MCF 10A (cell line): ENCODE measurements around the gene JRKL. TPM values are rescaled to one million over a fixed set of nuclear protein-coding genes. Genes with fewer than 3 reads are reported as not detected.

ENCODE experiments used
- BruUV-seq: library from RNA; stranded (reverse); fragments of 400-500 nt; replicated peaks from 2 replicates; lab custom pipeline; 2021; lab: Mats Ljungman, UMichigan
- CTCF ChIA-PET: fragments of 300-600 bp; sonication (Branson Sonifier 250); formaldehyde crosslinking; extraction: SDS; loops from one replicate; lab custom pipeline; 2021; ENCODE audit warnings: antibody characterized with exemption, inconsistent platforms; lab: Yijun Ruan, JAX
- POLR2A ChIA-PET: fragments of 300-600, 350-650 bp; sonication (Branson Sonifier 250); formaldehyde crosslinking; extraction: SDS; loops from one replicate; lab custom pipeline; 2020; ENCODE audit warnings: antibody characterized with exemption, inconsistent platforms; lab: Yijun Ruan, JAX
- DNase-seq: peaks from one replicate; pipeline ENCODE4 v3.0.0-alpha.2; 2018; ENCODE audit not compliant: unreplicated experiment
- H3K27ac Mint-ChIP-seq: one replicate; pipeline ENCODE4 v1.8.0; 2022; ENCODE audit warnings: mild to moderate bottlenecking, low read depth, mixed read lengths; ENCODE audit not compliant: unreplicated experiment
- H3K27me3 Mint-ChIP-seq: one replicate; pipeline ENCODE4 v1.8.0; 2022; ENCODE audit warnings: mixed read lengths; ENCODE audit not compliant: insufficient read depth, unreplicated experiment
- H3K36me3 Mint-ChIP-seq: one replicate; pipeline ENCODE4 v1.8.0; 2022; ENCODE audit warnings: mild to moderate bottlenecking, moderate library complexity, mixed read lengths; ENCODE audit not compliant: insufficient read depth, unreplicated experiment
- H3K4me1 Mint-ChIP-seq: one replicate; pipeline ENCODE4 v1.8.0; 2022; ENCODE audit warnings: mixed read lengths; ENCODE audit not compliant: insufficient read depth, unreplicated experiment
- H3K4me3 Mint-ChIP-seq: one replicate; pipeline ENCODE4 v1.8.0; 2022; ENCODE audit warnings: mild to moderate bottlenecking, moderate library complexity, mixed read lengths; ENCODE audit not compliant: unreplicated experiment
- H3K9me3 Mint-ChIP-seq: one replicate; pipeline ENCODE4 v1.8.0; 2022; ENCODE audit warnings: mixed read lengths; ENCODE audit not compliant: unreplicated experiment
- CTCF ChIP-seq: fragments of 200-600 bp; IDR thresholded peaks from one replicate; pipeline ENCODE4 v1.8.0; 2022; ENCODE audit warnings: antibody characterized with exemption, mild to moderate bottlenecking; ENCODE audit not compliant: unreplicated experiment
- intact Hi-C: fragments of 100-400 bp; cut with micrococcal nuclease; formaldehyde crosslinking; loops from 2 replicates; pipeline ENCODE4 v1.14.1; 2022
- total RNA-seq: library from RNA; stranded (reverse); gene quantifications from 2 replicates; pipeline ENCODE4 v1.2.3, GENCODE V29; 2022

JRKL gene
- total RNA-seq, 1 experiment from 2014 or later, result 11.5 TPM

GRCh38 chr11:96366024-96366423, 23.8 kb upstream of the JRKL start:
- no peak for TF ChIP-seq CTCF
- Mint-ChIP-seq H3K9me3 (no peaks in the 10 kb centered on the region), H3K36me3 (peaks cover 23% of the 10 kb centered on the region), H3K27ac (no peak overlapping the region), H3K27me3 (no peaks in the 10 kb centered on the region), H3K4me3 (no peak overlapping the region), H3K4me1 (no peaks in the 10 kb centered on the region)
- ChIA-PET POLR2A (interaction anchor here (1.6 kb wide), 1 partner anchor 23 kb away, joined by 5 read pairs; the partner anchor contains the start of gene CCDC82), CTCF (interaction anchor here (0.7 to 1.8 kb wide), 2 partner anchors 21 to 23 kb away, joined by 3 to 7 read pairs; no protein-coding TSS in a partner anchor)
- no TSS peak for BruUV-seq
- DNase-seq, result no peak
- intact Hi-C loops, result no loop called here

DNA sequence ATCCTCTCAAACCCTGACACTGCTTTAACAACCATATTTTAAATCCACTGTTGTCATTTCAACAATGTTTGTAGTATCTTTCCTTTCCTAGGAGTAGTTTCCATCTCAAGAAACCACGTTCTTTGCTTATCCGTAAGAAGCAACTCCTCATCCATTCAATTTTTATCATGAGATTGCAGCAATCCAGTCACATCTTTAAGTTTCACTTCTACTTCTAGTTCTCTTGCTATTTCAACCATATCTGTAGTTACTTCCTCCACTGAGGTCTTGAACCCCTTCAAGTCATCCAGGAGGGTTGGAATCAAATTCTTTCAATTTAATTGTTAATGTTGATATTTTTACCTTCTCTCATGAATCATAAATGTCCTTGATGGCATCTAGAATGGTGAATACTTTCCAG, 22.5 kb upstream of the JRKL start:
- no peak overlapping the region for H3K4me3 Mint-ChIP-seq
- H3K36me3 Mint-ChIP-seq, result peaks cover 27% of the 10 kb centered on the region
- TF ChIP-seq CTCF, result no peak
- ChIA-PET CTCF (interaction anchor here (0.7 kb wide), 1 partner anchor 15 kb away, joined by 5 read pairs; no protein-coding TSS in a partner anchor), POLR2A (no interaction called here)
- no peaks in the 10 kb centered on the region for H3K27me3 Mint-ChIP-seq
- H3K4me1 Mint-ChIP-seq, result no peaks in the 10 kb centered on the region
- intact Hi-C loops, result no loop called here
- H3K27ac Mint-ChIP-seq, result no peak overlapping the region
- no peaks in the 10 kb centered on the region for H3K9me3 Mint-ChIP-seq
- BruUV-seq, result no TSS peak
- DNase-seq, result no peak

DNA sequence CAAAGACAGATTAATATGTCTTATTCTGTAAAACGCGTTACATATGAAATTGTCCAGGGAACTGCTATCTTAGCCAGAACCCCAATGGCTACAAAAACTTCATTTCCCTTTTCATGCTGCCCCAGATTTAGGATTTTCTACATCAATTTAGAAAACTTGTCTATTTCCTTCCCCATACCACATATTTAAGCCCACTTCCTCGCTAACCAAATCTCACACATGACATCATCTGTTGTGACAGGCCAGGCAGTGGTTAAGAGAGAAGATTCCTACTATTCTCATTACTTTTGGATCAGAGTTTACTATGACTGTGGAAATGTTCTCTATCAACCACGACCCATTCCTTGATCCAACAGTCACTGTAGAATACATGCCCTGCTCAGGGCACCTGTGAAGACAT, 16.0 kb upstream of the JRKL start:
- ChIA-PET POLR2A (no interaction called here), CTCF (no interaction called here)
- no peak for DNase-seq
- intact Hi-C loops, result no loop called here
- no peak overlapping the region for H3K27ac Mint-ChIP-seq
- H3K36me3 Mint-ChIP-seq, result peaks cover 5% of the 10 kb centered on the region
- H3K4me3 Mint-ChIP-seq, result no peak overlapping the region
- no peak for TF ChIP-seq CTCF
- H3K9me3 Mint-ChIP-seq, result no peaks in the 10 kb centered on the region
- H3K27me3 Mint-ChIP-seq, result no peaks in the 10 kb centered on the region
- H3K4me1 Mint-ChIP-seq, result no peaks in the 10 kb centered on the region
- no TSS peak for BruUV-seq

- Mint-ChIP-seq H3K4me1 (no peaks in the 10 kb centered on the region), H3K9me3 (no peaks in the 10 kb centered on the region), H3K27ac (no peak overlapping the region), H3K27me3 (no peaks in the 10 kb centered on the region), H3K4me3 (no peak overlapping the region), H3K36me3 (peaks cover 4% of the 10 kb centered on the region)
- CTCF ChIA-PET, result interaction anchor here (0.5 kb wide), 1 partner anchor 149 kb away, joined by 3 read pairs; no protein-coding TSS in a partner anchor
- intact Hi-C loops, result no loop called here
- no peak for DNase-seq
- no peak for TF ChIP-seq CTCF
- no TSS peak for BruUV-seq
- POLR2A ChIA-PET, result interaction anchor here (0.8 kb wide), 1 partner anchor 148 kb away, joined by 3 read pairs; no protein-coding TSS in a partner anchor
Measured at GRCh38 chr11:96376796-96377195, 13.0 kb upstream of the JRKL start.
